NCI-H1092 treated with DMSO at 0.1 percent for 48 hours (cell line): Measurements from ENCODE around the gene ADAD1.

Experiments
- DNase-seq: peaks from one replicate; lab custom pipeline; 2025; lab: John Stamatoyannopoulos, UW

Gene ADAD1

DNA sequence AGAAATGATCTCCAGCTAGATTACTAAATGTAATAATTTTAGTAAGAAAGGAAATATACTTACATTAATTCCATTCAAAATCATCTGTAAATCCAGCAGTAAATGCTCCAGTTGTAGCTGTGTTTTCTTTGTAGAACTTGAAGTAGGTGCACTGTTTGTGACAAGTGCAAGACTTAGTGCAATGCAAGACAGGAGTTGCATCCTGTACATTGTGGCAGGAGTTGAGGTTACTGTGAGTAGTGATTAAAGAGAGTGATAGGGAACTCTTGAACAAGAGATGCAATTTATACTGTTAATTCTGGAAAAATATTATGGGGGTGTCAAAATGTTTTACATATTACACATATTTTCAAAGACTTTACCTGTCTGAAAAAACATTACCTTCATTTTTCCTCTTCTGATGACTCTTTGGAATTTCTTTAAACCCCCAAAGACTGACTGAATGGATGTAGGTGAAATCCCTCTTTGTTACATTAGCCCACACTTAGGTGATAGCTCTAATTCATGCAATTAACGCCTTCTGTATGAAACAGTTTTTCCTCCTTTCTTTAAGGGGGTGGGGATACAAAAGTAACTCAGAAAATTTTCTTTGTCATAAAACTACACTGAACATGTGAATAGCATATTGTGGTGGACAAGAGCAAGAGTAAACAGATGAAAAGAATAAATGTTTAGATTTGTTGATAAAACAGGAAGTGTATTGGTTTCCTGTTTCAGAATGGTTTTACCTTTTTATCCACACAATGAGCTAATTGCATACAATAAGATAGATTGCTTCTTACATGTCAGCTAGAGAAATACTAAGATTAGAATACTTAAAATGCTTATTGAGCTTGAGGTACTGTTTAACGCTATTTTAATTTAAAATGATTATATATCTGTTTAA is 77.7 kb downstream of the ADAD1 start, which contains the start of gene IL2:
TSS of gene IL2 (minus strand) at position 495 of the 886 bp plus-strand sequence. CDS start at position 210, 285 bp downstream.
- DNase-seq, result no peak

GRCh38 chr4:122458625-122459024 is 79.8 kb downstream of the ADAD1 start:
- DNase-seq, result no peak

DNA sequence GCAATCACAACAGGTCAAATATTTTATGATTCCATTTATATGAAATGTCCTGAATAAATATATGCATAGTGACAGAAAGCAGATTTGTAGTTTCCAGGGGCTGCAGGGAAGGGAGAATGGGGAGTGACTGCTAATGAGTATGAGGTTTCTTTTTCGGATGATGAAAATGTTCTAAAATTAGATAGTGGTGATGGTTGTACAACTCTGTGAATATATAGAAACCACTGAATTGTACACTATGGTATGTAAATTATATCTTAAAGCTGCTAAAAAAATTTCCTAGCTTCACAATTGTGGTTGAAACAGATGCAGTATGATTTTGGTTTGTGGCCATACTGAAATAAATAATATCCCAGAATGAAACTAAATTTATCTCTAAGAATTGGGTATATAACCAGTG is 90.6 kb downstream of the ADAD1 start:
- DNase-seq, result no peak

DNA sequence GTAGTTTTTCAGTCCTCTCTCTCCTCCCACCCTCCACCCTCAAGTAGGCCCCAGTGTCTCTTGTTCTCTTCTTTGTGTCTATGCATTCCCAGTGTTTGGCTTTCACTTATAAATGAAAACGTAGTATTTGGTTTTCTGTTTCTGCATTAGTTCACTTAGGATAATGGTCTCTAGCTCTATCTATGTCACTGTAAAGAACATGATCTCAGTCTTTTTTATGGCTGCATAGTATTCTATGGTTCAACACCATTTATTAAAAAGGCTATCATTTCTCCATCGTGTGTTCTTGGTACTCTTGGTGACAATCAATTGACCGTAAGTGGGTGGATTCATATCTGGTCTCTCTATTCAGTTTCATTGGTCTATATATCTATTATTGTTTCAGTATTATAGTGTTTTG is 96.4 kb downstream of the ADAD1 start:
- no peak for DNase-seq

GRCh38 chr4:122476126-122476525 is 97.3 kb downstream of the ADAD1 start:
- DNase-seq, result no peak

GRCh38 chr4:122476745-122477144 is 97.9 kb downstream of the ADAD1 start:
- DNase-seq, result no peak
